ENCODE results near the gene G6PD. TPM values are rescaled to one million over a fixed set of nuclear protein-coding genes. Genes with fewer than 3 reads are reported as not detected.
A peak's percentile ranks its signal among the peaks of the same experiment; 100 is the strongest.

G6PD gene
- total and polyA plus RNA-seq, 2 of the 4 experiments (the other 2 are of a cell fraction): 77.1 to 213 TPM

GRCh38 chrX:154485150-154486051 lies 61.2 kb downstream of the G6PD start (continued):
- TF ChIP-seq CHD1 (IDR thresholded peaks at IDR 0.05; ENCODE audit: low read depth, low read length): no peak

GRCh38 chrX:154484255-154485149 lies 62.1 kb downstream of the G6PD start:
- WGBS, 2 experiments (ENCODE audit: extremely low coverage in 2 of 2, insufficient read length in 1 of 2): 100% methylated on average over 2 of the region's 16 CpGs; no CpG with 5 or more reads in 1 of the 2 experiments
- in situ Hi-C loops (cut with MboI; ENCODE audit: low sequenced_read_pairs): no loop called here
- no peak for ATAC-seq (ENCODE audit: low read depth)

More at GRCh38 chrX:154484255-154485149, 62.1 kb downstream of the G6PD start:
- Histone ChIP-seq H3K23ac (ENCODE audit: low read depth, low read length) (no peak overlapping the region), H2BK120ac (ENCODE audit: low read depth, low read length) (no peak overlapping the region), H3K27me3 (ENCODE audit: control insufficient read depth, insufficient read depth, low read length) (no peaks in the 10 kb centered on the region), H2AFZ (replicated peaks; ENCODE audit: low read length, poor library complexity) (no peak overlapping the region), H3K36me3 (ENCODE audit: control insufficient read depth, insufficient read depth, low read length) (peaks cover 16% of the 10 kb centered on the region; the same call in 1 of the 2 replicates), H3K14ac (replicated peaks; ENCODE audit: low read depth, low read length) (no peak overlapping the region), H3K56ac (ENCODE audit: extremely low read depth, insufficient read depth, low read length) (no peak overlapping the region), H3K79me1 (ENCODE audit: low read depth in 1 of 2, low read length in 2 of 2) (peaks cover 3 to 34% of the 10 kb centered on the region in 2 experiments; a peak in 3 of 4 replicates), H3K18ac (ENCODE audit: low read depth, low read length) (no peak overlapping the region), H4K91ac (ENCODE audit: insufficient read depth, low read depth, low read length) (no peak overlapping the region), H3K27ac (ENCODE audit: insufficient read depth, low read length) (no peak overlapping the region), H2BK15ac (ENCODE audit: low read depth, low read length) (no peak overlapping the region), H3K4ac (ENCODE audit: low read depth, low read length) (no peak overlapping the region), H2BK20ac (ENCODE audit: low read depth, low read length) (no peak overlapping the region), H3K4me2 (ENCODE audit: low read depth, low read length) (no peak overlapping the region), H3K9me3 (ENCODE audit: control insufficient read depth, insufficient read depth, low read length) (no peaks in the 10 kb centered on the region), H4K20me1 (ENCODE audit: insufficient read depth, low read length) (peaks cover 4% of the 10 kb centered on the region; the same call in 1 of the 2 replicates), H4K8ac (ENCODE audit: low read depth in 2 of 2, low read length in 2 of 2) (no peak overlapping the region), H4K5ac (ENCODE audit: low read depth, low read length) (no peak overlapping the region), H3K4me3 (ENCODE audit: insufficient read depth, low read depth, low read length) (no peak overlapping the region), H2AK5ac (ENCODE audit: low read depth, low read length) (peak overlapping the region; percentile 43), H2AK9ac (replicated peaks; ENCODE audit: low read depth, low read length, poor library complexity) (peak overlapping the region; percentile 45), H2BK5ac (ENCODE audit: low read depth, low read length, poor library complexity, severe bottlenecking) (no peak overlapping the region), H3K9me1 (ENCODE audit: insufficient read depth, low read length) (0 out of 2 replicates have a peak, but pooled peaks cover 5% of the 10 kb centered on the region), H3K9ac (ENCODE audit: low read depth, low read length) (no peak overlapping the region), H3K4me1 (ENCODE audit: control insufficient read depth, insufficient read depth, low read length) (peaks cover 4% of the 10 kb centered on the region; the same call in 1 of the 2 replicates)
- CTCF ChIA-PET: no interaction called here
- intact Hi-C loops (cut with micrococcal nuclease) (no loop called here), dilution Hi-C loops (cut with HindIII; ENCODE audit: low sequenced_read_pairs, unreplicated experiment) (no loop called here)
- POLR2A ChIA-PET (ENCODE audit: unreplicated experiment): no interaction called here
- TF ChIP-seq RCOR1 (IDR thresholded peaks at IDR 0.05; ENCODE audit: insufficient replicate concordance, low read length) (no peak), CHD1 (IDR thresholded peaks at IDR 0.05; ENCODE audit: low read depth, low read length) (no peak), MXI1 (IDR thresholded peaks at IDR 0.05; ENCODE audit: borderline replicate concordance, low read depth, low read length) (no peak), SMC3 (IDR thresholded peaks at IDR 0.05; ENCODE audit: low read depth, low read length) (no peak), RAD21 (IDR thresholded peaks at IDR 0.05; ENCODE audit: low read length) (no peak), USF2 (IDR thresholded peaks at IDR 0.05; ENCODE audit: low read depth, low read length) (no peak), CEBPB (IDR thresholded peaks at IDR 0.05; ENCODE audit: low read depth, low read length) (no peak)
- no TSS peak for BruUV-seq (replicated peaks)
- no peak for DNase-seq
